ENCODE results near the gene PSMB5.

DNA sequence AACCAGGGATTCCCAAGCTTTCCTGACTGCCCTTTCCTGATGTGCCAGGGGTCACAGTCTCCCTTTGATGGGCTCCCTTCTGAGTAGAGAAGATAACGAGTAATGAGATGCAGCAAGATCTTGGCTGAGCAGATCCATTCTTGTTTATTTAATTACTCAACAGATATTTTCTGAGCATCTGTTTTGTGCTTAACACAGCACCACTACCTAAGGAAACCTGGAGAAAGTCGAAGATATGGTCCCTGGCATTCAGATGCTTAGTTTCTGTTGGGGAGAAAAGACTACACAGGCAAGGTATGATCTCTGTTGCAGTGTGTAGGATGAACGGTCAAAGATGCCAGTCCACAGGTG is 56.2 kb downstream of the PSMB5 start:
- TF ChIP-seq CTCF (IDR thresholded peaks at IDR 0.05) = no peak
- no peak for TF ChIP-seq POLR2A (IDR thresholded peaks at IDR 0.05)
